Keratinocyte (primary cell): Measurements from ENCODE around the gene IFT74.

Source experiments
- EZH2 ChIP-seq: IDR thresholded peaks from one replicate; pipeline ENCODE4 v1.6.1; 2012; ENCODE audit warnings: inconsistent platforms, mild to moderate bottlenecking, low read length, moderate library complexity
- TF ChIP-seq, protein P1 (sequence below), 3 experiments: IDR thresholded peaks in 1 of 3; conservative IDR thresholded peaks in 1 of 3; optimal IDR thresholded peaks in 1 of 3; 2 replicates in 2 of 3; 3 replicates in 1 of 3; pipeline versions ENCODE3 to v1.5.1; 2011; ENCODE audit warnings: low read length in 3 of 3, mild to moderate bottlenecking in 3 of 3, moderate library complexity in 2 of 3, control low read depth in 1 of 3, inconsistent platforms in 1 of 3; ENCODE audit not compliant: insufficient read depth in 2 of 3; ENCODE audit errors: extremely low read depth in 1 of 3

GRCh38 chr9:27094640-27095298 lies 138.6 kb downstream of the IFT74 start:
- TF ChIP-seq EZH2: no peak
- TF ChIP-seq, protein P1, sequence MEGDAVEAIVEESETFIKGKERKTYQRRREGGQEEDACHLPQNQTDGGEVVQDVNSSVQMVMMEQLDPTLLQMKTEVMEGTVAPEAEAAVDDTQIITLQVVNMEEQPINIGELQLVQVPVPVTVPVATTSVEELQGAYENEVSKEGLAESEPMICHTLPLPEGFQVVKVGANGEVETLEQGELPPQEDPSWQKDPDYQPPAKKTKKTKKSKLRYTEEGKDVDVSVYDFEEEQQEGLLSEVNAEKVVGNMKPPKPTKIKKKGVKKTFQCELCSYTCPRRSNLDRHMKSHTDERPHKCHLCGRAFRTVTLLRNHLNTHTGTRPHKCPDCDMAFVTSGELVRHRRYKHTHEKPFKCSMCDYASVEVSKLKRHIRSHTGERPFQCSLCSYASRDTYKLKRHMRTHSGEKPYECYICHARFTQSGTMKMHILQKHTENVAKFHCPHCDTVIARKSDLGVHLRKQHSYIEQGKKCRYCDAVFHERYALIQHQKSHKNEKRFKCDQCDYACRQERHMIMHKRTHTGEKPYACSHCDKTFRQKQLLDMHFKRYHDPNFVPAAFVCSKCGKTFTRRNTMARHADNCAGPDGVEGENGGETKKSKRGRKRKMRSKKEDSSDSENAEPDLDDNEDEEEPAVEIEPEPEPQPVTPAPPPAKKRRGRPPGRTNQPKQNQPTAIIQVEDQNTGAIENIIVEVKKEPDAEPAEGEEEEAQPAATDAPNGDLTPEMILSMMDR (optimal IDR thresholded peaks at IDR 0.05 in 1 of 3, IDR thresholded peaks at IDR 0.05 in 1 of 3, conservative IDR thresholded peaks at IDR 0.05 in 1 of 3; ENCODE audit: extremely low read depth in 1 of 3, insufficient read depth in 2 of 3, low read length in 3 of 3): no peak
